Erythroblast (primary cell): ENCODE data around the gene C22orf15.

ENCODE experiments used
- DNase-seq, 2 experiments: peaks; one replicate each; lab custom pipeline; 2025; lab: John Stamatoyannopoulos, UW
- GATA1 ChIP-seq: IDR thresholded peaks from 2 replicates; pipeline ENCODE4 v1.6.1; 2011; ENCODE audit warnings: low read depth, mild to moderate bottlenecking, control low read depth, low read length, moderate library complexity
- POLR2A ChIP-seq: IDR thresholded peaks from 2 replicates; pipeline ENCODE4 v1.6.1; 2011; ENCODE audit warnings: mild to moderate bottlenecking, low read length

C22orf15 gene

GRCh38 chr22:23782703-23783102 lies 19.9 kb downstream of the C22orf15 start:
- TF ChIP-seq GATA1 (no peak), POLR2A (no peak)
- no peak for DNase-seq

GRCh38 chr22:23783265-23784150 lies 20.7 kb downstream of the C22orf15 start:
- TF ChIP-seq GATA1 = no peak
- no peak for TF ChIP-seq POLR2A

GRCh38 chr22:23784215-23784732 lies 21.5 kb downstream of the C22orf15 start:
- no peak for DNase-seq
- no peak for TF ChIP-seq GATA1
- no peak for TF ChIP-seq POLR2A

More at GRCh38 chr22:23783265-23784150, 20.7 kb downstream of the C22orf15 start:
- DNase-seq = no peak

- no peak for DNase-seq
- no peak for TF ChIP-seq GATA1
- no peak for TF ChIP-seq POLR2A
These were observed 23.5 kb downstream of the C22orf15 start for GRCh38 chr22:23786261-23786710.

- peak; percentile 92 to 94 for DNase-seq
- TF ChIP-seq POLR2A = peak; percentile 72
- no peak for TF ChIP-seq GATA1
These were observed 24.2 kb downstream of the C22orf15 start, which contains the start of gene SMARCB1 for GRCh38 chr22:23786752-23787599. TSS of gene SMARCB1 (plus strand) at chr22:23786966. CDS start at chr22:23787170, 204 bp downstream.

- TF ChIP-seq POLR2A = no peak
- no peak for TF ChIP-seq GATA1
- no peak for DNase-seq
These were observed 24.8 kb downstream of the C22orf15 start for GRCh38 chr22:23787600-23787896.

GRCh38 chr22:23787910-23788309 lies 25.1 kb downstream of the C22orf15 start:
- DNase-seq = no peak
- no peak for TF ChIP-seq POLR2A
- no peak for TF ChIP-seq GATA1

GRCh38 chr22:23789121-23789520 lies 26.3 kb downstream of the C22orf15 start:
- TF ChIP-seq GATA1 (no peak), POLR2A (no peak)
- no peak for DNase-seq

GRCh38 chr22:23789638-23790037 lies 26.8 kb downstream of the C22orf15 start:
- TF ChIP-seq GATA1 (no peak), POLR2A (no peak)
- no peak for DNase-seq

GRCh38 chr22:23790819-23791737 lies 28.3 kb downstream of the C22orf15 start:
- TF ChIP-seq POLR2A = no peak
- no peak for TF ChIP-seq GATA1
- DNase-seq = no peak

- TF ChIP-seq POLR2A (no peak), GATA1 (no peak)
- DNase-seq = no peak
These were observed 29.2 kb downstream of the C22orf15 start for GRCh38 chr22:23791738-23792645.

- TF ChIP-seq GATA1 (no peak), POLR2A (no peak)
- no peak for DNase-seq
These were observed 30.5 kb downstream of the C22orf15 start for GRCh38 chr22:23793326-23793725.
